GM12801 (cell line): ENCODE results near the gene BTD.

Source experiments
- CTCF ChIP-seq: IDR thresholded peaks from one replicate; pipeline ENCODE4 v1.5.1; 2011; ENCODE audit warnings: control low read depth; ENCODE audit not compliant: insufficient read length; ENCODE audit errors: extremely low read depth

BTD gene

GRCh38 chr3:15654127-15654526 lies 52.6 kb downstream of the BTD start:
- no peak for TF ChIP-seq CTCF

GRCh38 chr3:15654891-15655290 lies 53.3 kb downstream of the BTD start:
- TF ChIP-seq CTCF: no peak

GRCh38 chr3:15656342-15656741 lies 54.8 kb downstream of the BTD start:
- no peak for TF ChIP-seq CTCF

- no peak for TF ChIP-seq CTCF
These were observed 55.5 kb downstream of the BTD start for GRCh38 chr3:15657016-15657415.

GRCh38 chr3:15659254-15659975 lies 57.9 kb downstream of the BTD start:
- TF ChIP-seq CTCF: no peak

- TF ChIP-seq CTCF: no peak
These were observed 58.8 kb downstream of the BTD start for GRCh38 chr3:15660055-15660935.

GRCh38 chr3:15664144-15664543 lies 62.6 kb downstream of the BTD start:
- TF ChIP-seq CTCF: no peak
